Skin epidermis (tissue), 12 donors: Measurements from ENCODE around the gene RNU6-9.
A peak's percentile ranks its signal among the peaks of the same experiment; 100 is the strongest.

ENCODE experiments used
- H3K27ac ChIP-seq, 21 experiments: fragments of 200-600 bp; sonication (generic) in 11 of 21; one replicate each; pipeline ENCODE4 v1.5.0; 2020; ENCODE audit warnings: mild to moderate bottlenecking in 3 of 21, inconsistent platforms in 2 of 21, moderate library complexity in 2 of 21
- H3K4me3 ChIP-seq, 7 experiments: fragments of 200-600 bp; sonication (generic) in 2 of 7; one replicate each; pipeline ENCODE4 v1.5.0; 2020; ENCODE audit warnings: inconsistent platforms in 2 of 7, mild to moderate bottlenecking in 2 of 7, moderate library complexity in 1 of 7

Gene RNU6-9

GRCh38 chr19:858868-859843, 34.1 kb upstream of the RNU6-9 start, which contains the start of gene CFD:
Gene CFD, plus strand, starts transcription at chr19:859664. Its CDS starts 26 bp downstream, at chr19:859690.
- Histone ChIP-seq H3K4me3 (peak within 1 kb of the TSS; percentile 22 to 50 (median 36)), H3K27ac (peak within 1 kb of the TSS in 19 of 21 experiments; percentile 9 to 88 (median 78))

GRCh38 chr19:861141-861755, 32.0 kb upstream of the RNU6-9 start:
- peak overlapping the region in 6 of 21 experiments; percentile 39 to 88 (median 72) for H3K27ac ChIP-seq
- peak overlapping the region in 5 of 7 experiments; percentile 22 to 50 (median 40) for H3K4me3 ChIP-seq

GRCh38 chr19:861756-862580, 31.3 kb upstream of the RNU6-9 start:
- Histone ChIP-seq H3K4me3 (peak overlapping the region in 1 of 7 experiments; percentile 28), H3K27ac (peak overlapping the region in 4 of 21 experiments; percentile 1 to 39 (median 20))

- Histone ChIP-seq H3K27ac (peak overlapping the region in 2 of 21 experiments; percentile 10 to 38), H3K4me3 (peak overlapping the region in 3 of 7 experiments; percentile 7 to 22 (median 13))
Measured at GRCh38 chr19:862581-863314, 30.5 kb upstream of the RNU6-9 start.

GRCh38 chr19:863315-863620, 30.0 kb upstream of the RNU6-9 start:
- peak overlapping the region in 5 of 21 experiments; percentile 29 to 51 (median 43) for H3K27ac ChIP-seq
- H3K4me3 ChIP-seq = peak overlapping the region in 1 of 7 experiments; percentile 22

GRCh38 chr19:866769-867300, 26.4 kb upstream of the RNU6-9 start:
- Histone ChIP-seq H3K4me3 (no peak overlapping the region), H3K27ac (no peak overlapping the region)

- Histone ChIP-seq H3K4me3 (no peak overlapping the region), H3K27ac (peak overlapping the region in 1 of 21 experiments; percentile 27)
Measured at GRCh38 chr19:867301-867793, 25.9 kb upstream of the RNU6-9 start.

GRCh38 chr19:867855-868457, 25.3 kb upstream of the RNU6-9 start:
- peak overlapping the region in 7 of 21 experiments; percentile 27 to 89 (median 79) for H3K27ac ChIP-seq
- H3K4me3 ChIP-seq = no peak overlapping the region

- H3K4me3 ChIP-seq = no peak overlapping the region
Measured at GRCh38 chr19:868458-869244, 24.6 kb upstream of the RNU6-9 start.

GRCh38 chr19:869245-870177, 23.8 kb upstream of the RNU6-9 start:
- H3K4me3 ChIP-seq = no peak overlapping the region
- peak overlapping the region in 20 of 21 experiments; percentile 17 to 89 (median 66) for H3K27ac ChIP-seq

More at GRCh38 chr19:868458-869244, 24.6 kb upstream of the RNU6-9 start:
- H3K27ac ChIP-seq = peak overlapping the region in 19 of 21 experiments; percentile 17 to 89 (median 66)

GRCh38 chr19:870314-870713, 23.0 kb upstream of the RNU6-9 start:
- peak overlapping the region in 15 of 21 experiments; percentile 18 to 89 (median 66) for H3K27ac ChIP-seq
- H3K4me3 ChIP-seq = no peak overlapping the region

- Histone ChIP-seq H3K4me3 (no peak overlapping the region), H3K27ac (peak overlapping the region in 3 of 21 experiments; percentile 52 to 73 (median 69))
Measured at GRCh38 chr19:870963-871401, 22.3 kb upstream of the RNU6-9 start.

GRCh38 chr19:871446-872265, 21.6 kb upstream of the RNU6-9 start:
- H3K27ac ChIP-seq = peak overlapping the region in 18 of 21 experiments; percentile 25 to 90 (median 70)
- H3K4me3 ChIP-seq = peak overlapping the region in 2 of 7 experiments; percentile 4 to 12

GRCh38 chr19:872266-872951, 20.9 kb upstream of the RNU6-9 start:
- Histone ChIP-seq H3K27ac (peak overlapping the region in 19 of 21 experiments; percentile 7 to 90 (median 69)), H3K4me3 (peak overlapping the region in 4 of 7 experiments; percentile 4 to 28 (median 18))
